Measurements from ENCODE around the gene YTHDF2. TPM values are rescaled to one million over a fixed set of nuclear protein-coding genes. Genes with fewer than 3 reads are reported as not detected.

YTHDF2 gene
- total RNA-seq, 1 donor from 2014 or later = 81.2 TPM

DNA sequence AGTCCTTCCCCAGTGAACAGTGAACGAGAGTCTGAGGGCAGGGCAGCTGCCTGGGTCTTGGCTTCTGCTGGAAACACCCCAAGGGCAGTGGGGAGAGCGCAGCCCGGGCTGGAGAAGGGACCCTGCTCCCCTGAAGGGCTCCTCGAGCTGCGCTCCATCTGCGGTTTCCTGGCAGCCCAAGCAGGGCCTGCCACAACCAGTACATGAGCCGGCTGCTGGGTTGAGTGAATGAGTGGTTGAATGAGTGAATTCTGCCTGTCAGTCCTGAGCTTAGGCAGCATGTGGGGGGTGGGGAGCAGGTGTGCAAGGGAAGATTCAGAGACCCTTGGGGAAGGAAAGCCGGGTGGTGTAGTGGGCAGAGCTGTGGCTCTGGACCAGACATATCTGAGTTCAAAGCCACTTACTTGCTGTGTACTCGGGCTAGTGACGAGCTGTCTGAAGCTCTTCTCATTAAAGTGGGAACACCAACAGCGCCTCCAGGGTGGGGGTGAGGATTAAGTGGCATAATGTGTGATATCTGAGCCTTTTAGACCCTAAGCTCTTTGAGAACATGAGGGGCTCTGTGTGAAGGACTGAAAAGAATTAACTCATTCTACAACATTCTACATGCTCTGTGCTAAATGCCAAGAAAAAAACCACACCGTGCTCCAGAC lies 78.9 kb downstream of the YTHDF2 start:
- peaks cover 4% of the 10 kb centered on the region for H3K4me1 Mint-ChIP-seq
- intact Hi-C loops (cut with micrococcal nuclease) = no loop called here
- H3K9me3 Mint-ChIP-seq = no peaks in the 10 kb centered on the region
- TF ChIP-seq, protein P1, sequence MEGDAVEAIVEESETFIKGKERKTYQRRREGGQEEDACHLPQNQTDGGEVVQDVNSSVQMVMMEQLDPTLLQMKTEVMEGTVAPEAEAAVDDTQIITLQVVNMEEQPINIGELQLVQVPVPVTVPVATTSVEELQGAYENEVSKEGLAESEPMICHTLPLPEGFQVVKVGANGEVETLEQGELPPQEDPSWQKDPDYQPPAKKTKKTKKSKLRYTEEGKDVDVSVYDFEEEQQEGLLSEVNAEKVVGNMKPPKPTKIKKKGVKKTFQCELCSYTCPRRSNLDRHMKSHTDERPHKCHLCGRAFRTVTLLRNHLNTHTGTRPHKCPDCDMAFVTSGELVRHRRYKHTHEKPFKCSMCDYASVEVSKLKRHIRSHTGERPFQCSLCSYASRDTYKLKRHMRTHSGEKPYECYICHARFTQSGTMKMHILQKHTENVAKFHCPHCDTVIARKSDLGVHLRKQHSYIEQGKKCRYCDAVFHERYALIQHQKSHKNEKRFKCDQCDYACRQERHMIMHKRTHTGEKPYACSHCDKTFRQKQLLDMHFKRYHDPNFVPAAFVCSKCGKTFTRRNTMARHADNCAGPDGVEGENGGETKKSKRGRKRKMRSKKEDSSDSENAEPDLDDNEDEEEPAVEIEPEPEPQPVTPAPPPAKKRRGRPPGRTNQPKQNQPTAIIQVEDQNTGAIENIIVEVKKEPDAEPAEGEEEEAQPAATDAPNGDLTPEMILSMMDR (IDR thresholded peaks at IDR 0.05) = no peak
- ChIA-PET POLR2A (no interaction called here), CTCF (no interaction called here)
- no peak overlapping the region for H3K27ac Mint-ChIP-seq
- no peak overlapping the region for H3K4me3 Mint-ChIP-seq
- DNase-seq (no peak), ATAC-seq (ENCODE audit: low read depth) (no peak)
- H3K27me3 Mint-ChIP-seq = peaks cover 50% of the 10 kb centered on the region
- H3K36me3 Mint-ChIP-seq (ENCODE audit: low read depth) = no peaks in the 10 kb centered on the region

DNA sequence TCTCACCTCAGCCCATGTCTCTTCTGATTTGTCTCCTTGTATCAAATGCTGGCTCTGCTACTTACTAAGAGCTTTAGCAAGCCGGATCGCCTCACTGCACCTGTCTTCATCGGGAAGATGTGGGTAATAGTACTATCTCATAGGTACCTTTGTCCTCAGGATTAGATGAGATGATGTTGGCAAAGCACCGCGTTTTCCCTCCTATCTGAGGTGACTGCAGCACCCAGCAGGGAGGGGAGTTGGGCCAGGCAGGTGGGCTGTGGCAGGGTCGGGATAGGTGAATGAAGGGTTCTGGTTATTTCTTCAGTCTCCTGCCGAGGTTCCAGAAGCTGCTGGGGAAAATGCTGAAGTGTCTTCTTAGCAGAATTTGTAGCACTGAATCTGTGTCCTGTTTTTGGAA lies 80.4 kb downstream of the YTHDF2 start:
- ChIA-PET POLR2A (no interaction called here), CTCF (no interaction called here)
- Mint-ChIP-seq H3K9me3 (no peaks in the 10 kb centered on the region), H3K4me1 (peaks cover 4% of the 10 kb centered on the region), H3K4me3 (no peak overlapping the region), H3K27ac (no peak overlapping the region), H3K27me3 (peaks cover 38% of the 10 kb centered on the region), H3K36me3 (ENCODE audit: low read depth) (no peaks in the 10 kb centered on the region)
- DNase-seq (no peak), ATAC-seq (ENCODE audit: low read depth) (no peak)
- TF ChIP-seq, protein P1 (IDR thresholded peaks at IDR 0.05) = no peak
- intact Hi-C loops (cut with micrococcal nuclease) = no loop called here

- no peak for ATAC-seq (ENCODE audit: low read depth)
- H3K27ac Mint-ChIP-seq = no peak overlapping the region
- DNase-seq = no peak
- TF ChIP-seq, protein P1 (IDR thresholded peaks at IDR 0.05) = no peak
- H3K36me3 Mint-ChIP-seq (ENCODE audit: low read depth) = no peaks in the 10 kb centered on the region
- H3K4me1 Mint-ChIP-seq = no peaks in the 10 kb centered on the region
- H3K4me3 Mint-ChIP-seq = no peak overlapping the region
- intact Hi-C loops (cut with micrococcal nuclease) = no loop called here
- ChIA-PET POLR2A (no interaction called here), CTCF (no interaction called here)
- H3K9me3 Mint-ChIP-seq = no peaks in the 10 kb centered on the region
- H3K27me3 Mint-ChIP-seq = peaks cover 26% of the 10 kb centered on the region
Observed at GRCh38 chr1:28819020-28819419, 82.3 kb downstream of the YTHDF2 start.

Other genes with a start within 250 kb of the YTHDF2 start
- gene RCC1, start 230.9 kb upstream of the YTHDF2 start, total RNA-seq = 45.2 and 47.5 TPM in 2 replicates
- 36.9 and 42.0 TPM in 2 replicates for gene TRNAU1AP, start 183.9 kb upstream of the YTHDF2 start, total RNA-seq
- gene RAB42, start 144.7 kb upstream of the YTHDF2 start, total RNA-seq = 0.20 and 0.29 TPM in 2 replicates
- gene TAF12, start 93.9 kb upstream of the YTHDF2 start, total RNA-seq = 17.1 and 18.5 TPM in 2 replicates
- not detected in 2 replicates for gene RNU11, start 88.3 kb upstream of the YTHDF2 start, total RNA-seq
- 26.8 and 27.4 TPM in 2 replicates for gene GMEB1, start 68.2 kb upstream of the YTHDF2 start, total RNA-seq
- not detected in 2 replicates for gene OPRD1, start 75.2 kb downstream of the YTHDF2 start, total RNA-seq
- 73.8 and 74.0 TPM in 2 replicates for gene EPB41, start 177.6 kb downstream of the YTHDF2 start, total RNA-seq